Mesenteric fat pad (tissue), 1 donor: ENCODE measurements around the gene LRRC37B. TPM values are rescaled to one million over a fixed set of nuclear protein-coding genes. Genes with fewer than 3 reads are reported as not detected.
"Not testable (repeated sequence)": the region's sequence is repeated elsewhere in the genome, so short reads cannot be mapped to it uniquely, and the experiment has no call there.

Source experiments
- DNase-seq: peaks from one replicate; pipeline ENCODE4 v3.0.0-alpha.2; 2020; ENCODE audit warnings: low spot score
- total RNA-seq: library from RNA; stranded (reverse); fragmentation: NEBNext Ultra II Directional; extraction: Animal tissue kit (Norgen Biotek cat#: 25700); gene quantifications from one replicate; pipeline ENCODE4 v1.2.1, GENCODE V29; 2021
- donor health status: DM: yes; HTN: yes; CAD: no.

LRRC37B gene
- total RNA-seq, 1 donor from 2014 or later: 7.1 TPM

GRCh38 chr17:32084942-32085829 is 78.0 kb downstream of the LRRC37B start:
- DNase-seq: not testable (repeated sequence)

GRCh38 chr17:32086833-32087232 is 79.7 kb downstream of the LRRC37B start:
- DNase-seq: not testable (repeated sequence)

DNA sequence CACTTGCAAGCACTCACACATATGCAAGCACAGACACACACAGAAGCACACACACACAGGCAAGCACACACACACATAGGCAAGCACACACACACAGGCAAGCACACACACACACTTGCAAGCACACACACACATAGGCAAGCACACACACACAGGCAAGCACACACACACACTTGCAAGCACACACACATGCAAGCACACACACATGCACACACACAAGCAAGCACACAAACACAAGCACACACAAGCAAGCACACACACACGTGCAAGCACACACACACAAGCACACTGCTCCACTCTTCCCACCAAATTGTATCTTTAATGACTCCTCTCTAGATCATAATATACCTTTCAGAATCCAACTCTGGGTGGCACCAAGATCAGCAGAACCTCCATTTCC is 84.9 kb downstream of the LRRC37B start:
- not testable (repeated sequence) for DNase-seq

DNA sequence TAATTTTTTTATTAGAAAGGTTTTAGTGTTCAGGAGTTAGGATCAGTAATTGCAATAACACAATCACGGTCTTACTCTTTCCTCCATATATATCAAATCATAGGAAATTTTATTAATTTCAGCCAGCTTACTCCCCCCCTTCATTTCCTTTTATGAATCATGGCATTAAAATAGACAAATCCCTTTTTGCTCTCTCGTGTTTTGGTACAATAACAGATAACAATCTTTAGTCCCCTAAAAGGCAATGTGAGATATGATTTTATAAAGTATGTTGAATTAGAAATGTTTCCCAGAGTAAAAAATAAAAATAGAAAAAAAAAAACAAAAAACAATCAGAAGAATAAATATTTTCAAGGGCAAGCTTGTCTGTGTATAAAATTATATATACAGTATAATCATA is 92.5 kb downstream of the LRRC37B start:
- no peak for DNase-seq

GRCh38 chr17:32100323-32100722 is 93.1 kb downstream of the LRRC37B start:
- DNase-seq: not testable (repeated sequence)

DNA sequence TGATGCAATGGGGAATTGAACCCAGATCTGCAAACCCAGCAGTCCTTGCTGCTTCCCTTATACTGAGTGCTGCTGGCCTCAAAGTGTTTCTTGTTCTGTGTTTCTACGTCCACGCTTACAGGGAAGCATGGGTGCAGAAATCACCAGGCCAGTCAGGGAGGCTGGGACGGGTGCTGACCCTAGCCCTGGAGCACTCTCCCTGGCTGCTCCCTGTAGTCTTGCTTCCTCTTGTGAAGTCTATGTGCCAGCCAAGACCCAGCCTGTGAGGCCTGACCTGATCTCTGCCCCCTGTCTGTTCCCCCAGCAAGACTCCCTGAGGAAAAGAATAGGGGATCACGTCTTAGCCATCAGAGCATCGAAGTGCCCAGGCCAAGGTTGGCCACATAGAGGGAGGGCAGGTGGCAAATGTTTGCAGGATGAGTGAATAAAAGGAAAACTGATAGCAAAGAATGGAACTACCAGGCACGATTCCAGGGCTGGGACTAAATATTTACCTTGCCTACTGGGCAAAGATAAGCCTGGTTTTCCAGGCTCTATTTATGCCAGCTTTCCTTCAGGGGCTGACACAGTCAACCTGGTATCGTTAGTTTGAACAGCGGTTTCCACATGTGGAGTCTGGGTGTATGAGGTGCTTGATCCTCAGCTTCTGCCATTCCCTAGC is 93.9 kb downstream of the LRRC37B start:
- no peak for DNase-seq

DNA sequence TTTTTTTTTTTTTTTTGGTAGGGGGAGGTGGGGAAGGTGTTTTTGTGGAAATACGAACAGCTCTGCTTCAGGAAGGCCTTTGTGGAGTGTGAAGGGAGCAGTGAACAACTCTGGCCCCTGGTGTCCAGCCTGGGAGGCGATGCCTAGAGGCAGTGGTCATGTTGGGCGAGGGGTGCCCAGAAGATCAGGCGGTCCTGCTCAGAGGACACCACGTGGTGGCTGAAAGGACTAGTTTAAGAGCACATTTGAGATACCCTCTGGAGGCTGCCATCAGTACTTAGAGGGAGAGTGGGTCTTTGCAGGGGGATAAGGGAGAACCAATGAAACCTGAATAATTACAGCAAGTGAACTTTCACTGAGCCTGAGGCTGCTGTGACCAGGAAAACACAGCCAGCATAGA is 95.0 kb downstream of the LRRC37B start:
- no peak for DNase-seq

- no peak for DNase-seq
Observed at GRCh38 chr17:32102646-32103186, 95.5 kb downstream of the LRRC37B start.

Other genes starting within 250 kb of the LRRC37B start
- 61.3 TPM for gene COPRS, start 148.1 kb upstream of the LRRC37B start, total RNA-seq
- 56.3 TPM for gene UTP6, start 105.7 kb upstream of the LRRC37B start, total RNA-seq
- gene SUZ12, start 70.4 kb upstream of the LRRC37B start, total RNA-seq: 19.6 TPM
- 33.2 TPM for gene RHOT1, start 135.1 kb downstream of the LRRC37B start, total RNA-seq